Sigmoid colon (tissue), 7 donors: ENCODE results near the gene VOPP1. TPM values are rescaled to one million over a fixed set of nuclear protein-coding genes. Genes with fewer than 3 reads are reported as not detected.

ENCODE experiments used
- DNase-seq: peaks from one replicate; pipeline ENCODE4 v3.0.0-alpha.2; 2019
- H3K27ac ChIP-seq, 4 donors: fragments of 200-600 bp; sonication (generic); one replicate each; pipeline ENCODE4 v1.5.1; 2016 to 2019; ENCODE audit warnings: mild to moderate bottlenecking in 1 of 4
- H3K27me3 ChIP-seq, 3 donors: fragments of 200-600 bp; sonication (generic); one replicate each; pipeline ENCODE4 v1.5.1; 2019; ENCODE audit warnings: mild to moderate bottlenecking in 1 of 3
- H3K36me3 ChIP-seq, 4 donors: fragments of 200-600 bp; sonication (generic); one replicate each; pipeline ENCODE4 v1.5.1; 2016 to 2019
- H3K4me1 ChIP-seq, 4 donors: fragments of 200-600 bp; sonication (generic); one replicate each; pipeline ENCODE4 v1.5.1; 2017 to 2019
- H3K4me3 ChIP-seq, 4 donors: fragments of 200-600 bp; sonication (generic); one replicate each; pipeline ENCODE4 v1.5.1; 2017 to 2019; ENCODE audit warnings: mild to moderate bottlenecking in 2 of 4, moderate library complexity in 1 of 4
- H3K9me3 ChIP-seq, 4 donors: fragments of 200-600 bp in 3 of 4; sonication (generic) in 3 of 4; one replicate each; pipeline versions ENCODE4 v1.5.1 to v1.6.1; 2013 to 2019
- CTCF ChIP-seq, 4 experiments: fragments of 450-650 bp in 3 of 4; fragments of 200-600 bp in 1 of 4; IDR thresholded peaks; one replicate each; pipeline ENCODE4 v1.5.1; 2016 to 2019; ENCODE audit warnings: antibody characterized with exemption in 4 of 4, mild to moderate bottlenecking in 3 of 4, moderate library complexity in 2 of 4
- EP300 ChIP-seq, 4 donors: sonication (generic); formaldehyde crosslinking; IDR thresholded peaks; one replicate each; pipeline ENCODE4 v1.6.1; 2017; ENCODE audit warnings: antibody characterized with exemption in 4 of 4
- POLR2A ChIP-seq, 2 donors: fragments of 450-650 bp; IDR thresholded peaks; one replicate each; pipeline ENCODE4 v1.6.1; 2016; ENCODE audit warnings: antibody characterized with exemption in 2 of 2, mild to moderate bottlenecking in 2 of 2, moderate library complexity in 2 of 2
- POLR2AphosphoS5 ChIP-seq, 4 donors: sonication (generic); formaldehyde crosslinking; IDR thresholded peaks; one replicate each; pipeline ENCODE4 v1.6.1; 2017; ENCODE audit warnings: antibody characterized with exemption in 4 of 4
- WGBS, 2 donors: extraction: QIAGEN DNeasy Blood & Tissue Kit; methylation state at CpG; one replicate each; pipeline ENCODE4 v1.1.7; 2013; 5-methylcytosine and 5-hydroxymethylcytosine counted together
- intact Hi-C: fragments of 100-400 bp; cut with DNase I; formaldehyde crosslinking; loops from one replicate; pipeline ENCODE4 v1.15.1; 2023
- polyA plus RNA-seq, 3 donors: library from polyadenylated mRNA; stranded (reverse); fragments of 200-250 nt; gene quantifications; one replicate each; pipeline ENCODE4 v1.2.3, GENCODE V29; 2013
- total RNA-seq, 4 donors: library from RNA; depleted of rRNA; stranded (reverse); fragments of >200 nt; gene quantifications; one replicate each; pipeline ENCODE4 v1.1.0, GENCODE V29; 2016
- donor health status: healthy with polysubstance abuse.
- donor health status: Bipolar disorder and iron deficiency.
- donor health status: healthy.

VOPP1 gene
- total and polyA plus RNA-seq, 7 donors = 22.2 to 59.5 (median 26.4) TPM

DNA sequence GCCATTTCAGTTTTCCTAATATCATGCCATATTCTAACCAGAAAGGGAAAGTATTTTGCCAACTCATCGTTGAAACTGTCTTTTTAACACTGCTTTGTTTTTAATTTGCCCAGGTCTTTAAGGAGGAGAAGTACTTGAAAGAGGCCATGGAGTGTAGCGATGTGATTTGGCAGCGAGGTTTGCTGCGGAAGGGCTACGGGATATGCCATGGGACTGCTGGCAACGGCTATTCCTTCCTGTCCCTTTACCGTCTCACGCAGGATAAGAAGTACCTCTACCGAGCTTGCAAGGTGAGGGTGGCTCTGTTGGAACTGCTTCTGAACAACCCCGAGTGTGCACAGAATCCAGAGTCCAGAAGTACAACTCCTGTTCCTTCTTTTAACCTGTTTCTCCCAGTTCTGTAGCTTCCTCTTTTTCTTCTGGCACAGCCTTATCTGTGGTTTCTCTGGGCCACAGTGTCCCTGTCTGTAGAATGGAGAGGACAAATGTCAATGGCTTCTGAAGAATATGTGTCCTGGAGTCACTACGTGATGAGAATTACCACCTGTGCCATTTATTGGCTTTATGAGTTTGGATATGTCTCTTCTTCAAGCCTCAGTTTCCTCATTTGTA lies 147.1 kb downstream of the VOPP1 start:
- whole genome bisulfite sequencing, 2 donors = 86 to 87% methylated on average over 11 of the region's 11 CpGs
- no peak for DNase-seq
- no peak for TF ChIP-seq POLR2AphosphoS5 (IDR thresholded peaks at IDR 0.05)
- Histone ChIP-seq H3K27ac (no peak overlapping the region), H3K27me3 (no peaks in the 10 kb centered on the region), H3K9me3 (no peaks in the 10 kb centered on the region), H3K36me3 (peaks cover 0 to 9% (median 4%) of the 10 kb centered on the region in 4 donors), H3K4me3 (no peak overlapping the region), H3K4me1 (no peaks in the 10 kb centered on the region)
- intact Hi-C loops = no loop called here

GRCh38 chr7:55423891-55424290 lies 148.4 kb downstream of the VOPP1 start:
- Histone ChIP-seq H3K9me3 (no peaks in the 10 kb centered on the region), H3K27me3 (no peaks in the 10 kb centered on the region), H3K27ac (no peak overlapping the region), H3K36me3 (peaks cover 0 to 9% (median 4%) of the 10 kb centered on the region in 4 donors), H3K4me1 (no peaks in the 10 kb centered on the region), H3K4me3 (no peak overlapping the region)
- no peak for TF ChIP-seq EP300 (IDR thresholded peaks at IDR 0.05)
- no peak for TF ChIP-seq POLR2A (IDR thresholded peaks at IDR 0.05)
- TF ChIP-seq POLR2AphosphoS5 (IDR thresholded peaks at IDR 0.05) = no peak
- TF ChIP-seq CTCF (IDR thresholded peaks at IDR 0.05) = no peak
- DNase-seq = no peak
- 84 to 91% methylated on average over 5 of the region's 5 CpGs for WGBS, 2 donors
- intact Hi-C loops = no loop called here

DNA sequence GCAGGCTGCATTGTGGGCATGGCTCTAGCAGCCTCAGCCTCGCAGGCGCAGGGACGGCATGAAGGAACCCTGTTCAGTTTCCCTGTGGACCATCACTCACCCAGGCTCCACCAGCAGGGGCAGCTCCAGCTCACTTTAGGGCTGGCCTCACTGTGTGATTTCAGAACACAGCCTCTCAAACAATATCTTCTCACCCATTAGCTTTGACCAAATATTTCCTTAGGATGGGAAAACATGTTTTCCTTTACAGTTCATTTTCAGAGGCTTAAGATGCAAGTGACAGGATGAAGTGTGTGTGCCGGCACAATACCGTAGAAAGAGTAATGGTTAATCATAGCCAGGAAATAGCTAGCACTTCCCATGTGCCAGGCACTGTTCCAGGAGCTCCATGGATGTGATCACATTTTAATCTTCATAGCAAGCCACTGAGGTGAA lies 149.0 kb downstream of the VOPP1 start:
- Histone ChIP-seq H3K4me3 (no peak overlapping the region), H3K27me3 (no peaks in the 10 kb centered on the region), H3K9me3 (no peaks in the 10 kb centered on the region), H3K4me1 (no peaks in the 10 kb centered on the region), H3K36me3 (peaks cover 0 to 9% (median 4%) of the 10 kb centered on the region in 4 donors), H3K27ac (no peak overlapping the region)
- WGBS, 2 donors = 79 to 82% methylated on average over 5 of the region's 5 CpGs
- intact Hi-C loops = no loop called here
- TF ChIP-seq CTCF (IDR thresholded peaks at IDR 0.05) (no peak), POLR2AphosphoS5 (IDR thresholded peaks at IDR 0.05) (no peak), EP300 (IDR thresholded peaks at IDR 0.05) (no peak), POLR2A (IDR thresholded peaks at IDR 0.05) (no peak)
- no peak for DNase-seq

Other genes with a start within 250 kb of the VOPP1 start
- 1 to 10 TPM; 5.9 to 8.9 (median 7.7) TPM for gene LANCL2, start 207.2 kb downstream of the VOPP1 start, total RNA-seq
- gene LANCL2, start 207.2 kb downstream of the VOPP1 start, polyA plus RNA-seq = 1 to 10 TPM; 6.0 to 9.6 (median 9.6) TPM